ENCODE results near the gene PTTG1IP2.

DNA sequence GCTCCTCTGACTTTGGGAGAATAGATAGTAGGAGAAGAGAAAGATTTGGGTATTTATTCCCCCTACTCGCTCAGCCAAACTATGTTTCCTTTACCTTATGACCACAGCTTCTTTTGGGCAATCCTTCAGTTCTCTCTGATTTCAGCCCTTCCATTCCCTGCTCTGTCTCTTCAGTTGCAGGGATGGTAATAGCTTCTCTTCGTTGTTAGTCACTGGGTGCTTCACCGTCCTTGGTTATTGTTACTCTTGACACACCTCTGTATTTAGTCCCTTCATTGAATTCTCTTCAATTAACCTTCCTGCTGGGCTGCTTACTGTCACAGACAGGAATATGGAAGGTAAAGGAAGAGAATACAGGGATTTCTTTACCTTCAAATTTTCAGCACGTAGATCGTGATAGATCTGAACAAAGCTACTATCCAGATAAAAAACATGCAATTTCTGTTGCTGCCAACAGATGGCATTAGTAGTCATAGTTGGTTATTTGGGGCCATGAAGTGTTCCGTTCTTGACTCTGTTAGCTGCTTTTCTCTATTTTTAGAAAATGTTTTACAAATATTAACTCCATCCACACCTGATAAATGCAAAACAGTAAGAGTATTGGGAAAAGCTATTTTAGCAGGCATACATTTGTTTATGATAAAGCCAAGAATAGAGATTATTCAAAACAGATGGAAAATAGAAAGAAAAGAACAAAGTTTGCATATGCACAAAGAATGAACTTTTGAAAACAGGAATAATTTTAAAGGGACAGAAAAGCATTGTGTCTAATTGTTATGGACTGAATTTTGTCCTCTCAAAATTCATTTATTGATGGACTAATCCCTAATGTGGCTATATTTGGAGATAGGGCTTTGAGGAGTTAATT, 14.0 kb upstream of the PTTG1IP2 start:
- TF ChIP-seq, protein P1, sequence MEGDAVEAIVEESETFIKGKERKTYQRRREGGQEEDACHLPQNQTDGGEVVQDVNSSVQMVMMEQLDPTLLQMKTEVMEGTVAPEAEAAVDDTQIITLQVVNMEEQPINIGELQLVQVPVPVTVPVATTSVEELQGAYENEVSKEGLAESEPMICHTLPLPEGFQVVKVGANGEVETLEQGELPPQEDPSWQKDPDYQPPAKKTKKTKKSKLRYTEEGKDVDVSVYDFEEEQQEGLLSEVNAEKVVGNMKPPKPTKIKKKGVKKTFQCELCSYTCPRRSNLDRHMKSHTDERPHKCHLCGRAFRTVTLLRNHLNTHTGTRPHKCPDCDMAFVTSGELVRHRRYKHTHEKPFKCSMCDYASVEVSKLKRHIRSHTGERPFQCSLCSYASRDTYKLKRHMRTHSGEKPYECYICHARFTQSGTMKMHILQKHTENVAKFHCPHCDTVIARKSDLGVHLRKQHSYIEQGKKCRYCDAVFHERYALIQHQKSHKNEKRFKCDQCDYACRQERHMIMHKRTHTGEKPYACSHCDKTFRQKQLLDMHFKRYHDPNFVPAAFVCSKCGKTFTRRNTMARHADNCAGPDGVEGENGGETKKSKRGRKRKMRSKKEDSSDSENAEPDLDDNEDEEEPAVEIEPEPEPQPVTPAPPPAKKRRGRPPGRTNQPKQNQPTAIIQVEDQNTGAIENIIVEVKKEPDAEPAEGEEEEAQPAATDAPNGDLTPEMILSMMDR (IDR thresholded peaks at IDR 0.05): peak; percentile 23 to 86 (median 66)
- TF ChIP-seq POLR2A (IDR thresholded peaks at IDR 0.05): no peak

All from thyroid gland (tissue), 4 donors.